GM12892 (cell line): ENCODE measurements around the gene OR2A25.

Experiments used
- POLR2A ChIP-seq: IDR thresholded peaks from 2 replicates; pipeline ENCODE4 v1.6.1; 2011; ENCODE audit warnings: low read depth, low read length, control low read depth
- POLR2AphosphoS5 ChIP-seq: IDR thresholded peaks from 2 replicates; pipeline ENCODE4 v1.6.1; 2011; ENCODE audit warnings: low read depth, low read length, control low read depth
- TAF1 ChIP-seq: IDR thresholded peaks from 2 replicates; pipeline ENCODE4 v1.6.1; 2011; ENCODE audit warnings: low read depth, mild to moderate bottlenecking, control low read depth, low read length, borderline replicate concordance

DNA sequence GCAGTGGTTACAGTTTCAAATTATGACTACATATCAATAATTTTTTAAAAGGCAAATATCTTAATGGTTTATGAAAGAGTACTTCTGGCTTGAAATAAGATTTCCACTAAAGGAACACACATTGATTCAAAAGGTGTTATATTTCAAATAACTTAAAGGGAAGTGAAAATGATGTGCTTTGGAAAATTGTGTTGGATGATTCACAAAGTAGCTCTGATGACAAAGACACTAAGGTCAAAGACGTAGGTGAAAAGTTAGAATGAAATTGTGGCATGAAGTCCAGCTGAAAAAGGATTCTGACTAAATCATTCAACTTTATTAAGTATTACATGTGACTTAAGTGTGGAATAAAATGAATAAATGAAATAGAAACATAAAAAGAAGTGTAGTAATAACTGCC, 41.6 kb upstream of the OR2A25 start:
- TF ChIP-seq POLR2AphosphoS5 = no peak
- no peak for TF ChIP-seq POLR2A
- no peak for TF ChIP-seq TAF1
